Psoas muscle (tissue), 8 donors: ENCODE results near the gene COL27A1. TPM values are rescaled to one million over a fixed set of nuclear protein-coding genes. Genes with fewer than 3 reads are reported as not detected.

Experiments
- ATAC-seq, 4 donors: fragments of 200-7000 bp; cut with Tn5 transposase; one replicate each; pipeline ENCODE4 v1.9.1; 2020; ENCODE audit warnings: moderate library complexity in 3 of 4, mild to moderate bottlenecking in 2 of 4
- DNase-seq, 2 donors: peaks; one replicate each; pipeline ENCODE4 v3.0.0-alpha.2; 2020
- H3K27ac ChIP-seq: fragments of 200-600 bp; one replicate; pipeline ENCODE4 v1.8.0; 2022
- H3K27me3 ChIP-seq, 3 donors: fragments of 200-600 bp in 1 of 3; one replicate each; pipeline versions ENCODE4 v1.6.1 to v1.8.0; 2013 to 2022; ENCODE audit warnings: low read length in 2 of 3, mild to moderate bottlenecking in 2 of 3, moderate library complexity in 1 of 3; ENCODE audit not compliant: insufficient read depth in 3 of 3
- H3K36me3 ChIP-seq, 2 donors: fragments of 200-600 bp in 1 of 2; one replicate each; pipeline versions ENCODE4 v1.6.1 to v1.8.0; 2013 to 2022; ENCODE audit warnings: low read depth in 1 of 2, mild to moderate bottlenecking in 1 of 2, moderate library complexity in 1 of 2; ENCODE audit not compliant: insufficient read depth in 1 of 2
- H3K4me1 ChIP-seq: fragments of 200-600 bp; one replicate; pipeline ENCODE4 v1.8.0; 2022
- H3K4me3 ChIP-seq: fragments of 200-600 bp; one replicate; pipeline ENCODE4 v1.8.0; 2022; ENCODE audit warnings: mild to moderate bottlenecking
- H3K9me3 ChIP-seq: fragments of 200-600 bp; one replicate; pipeline ENCODE4 v1.8.0; 2022
- WGBS, 3 donors: extraction: QIAGEN DNeasy Blood & Tissue Kit; methylation state at CpG; one replicate each; pipeline versions ENCODE4 v1.1.6 to v1.1.7; 2013; 5-methylcytosine and 5-hydroxymethylcytosine counted together
- intact Hi-C, 2 donors: fragments of 100-400 bp; cut with DNase I; formaldehyde crosslinking; loops; one replicate each; pipeline versions ENCODE4 v1.11.0 to v1.14.2; 2022
- polyA plus RNA-seq, 3 donors: library from polyadenylated mRNA; stranded (reverse); fragments of 200-250 nt; gene quantifications; one replicate each; pipeline ENCODE4 v1.2.3, GENCODE V29; 2013
- total RNA-seq, 4 donors: library from RNA; stranded (reverse); fragmentation: NEBNext Ultra II Directional in 2 of 4; extraction: Animal tissue kit (Norgen Biotek cat#: 25700) in 2 of 4; gene quantifications; one replicate each; pipeline versions ENCODE4 v1.2.1 to v1.2.4, GENCODE V29; 2021 to 2023
- TF ChIP-seq, protein P1 (sequence below): fragments of 200-600 bp; IDR thresholded peaks from one replicate; pipeline ENCODE4 v1.8.0; 2022; ENCODE audit warnings: antibody characterized with exemption
- donor health status: healthy with polysubstance abuse.
- donor health status: DM: no; HTN: no; CAD: no; lungs with moderate emphysema.
- donor health status: Bipolar disorder and iron deficiency.
- donor health status: healthy.
- donor health status: DM: yes; HTN: yes; CAD: no.
- donor health status: DM: no; HTN: no; CAD: no.
- donor health status: DM: no; HTN: no; CAD: no.
- donor health status: DM: yes; HTN: yes; CAD: no.

COL27A1 gene
- total and polyA plus RNA-seq, 7 donors = 1.1 to 8.5 (median 3.9) TPM

DNA sequence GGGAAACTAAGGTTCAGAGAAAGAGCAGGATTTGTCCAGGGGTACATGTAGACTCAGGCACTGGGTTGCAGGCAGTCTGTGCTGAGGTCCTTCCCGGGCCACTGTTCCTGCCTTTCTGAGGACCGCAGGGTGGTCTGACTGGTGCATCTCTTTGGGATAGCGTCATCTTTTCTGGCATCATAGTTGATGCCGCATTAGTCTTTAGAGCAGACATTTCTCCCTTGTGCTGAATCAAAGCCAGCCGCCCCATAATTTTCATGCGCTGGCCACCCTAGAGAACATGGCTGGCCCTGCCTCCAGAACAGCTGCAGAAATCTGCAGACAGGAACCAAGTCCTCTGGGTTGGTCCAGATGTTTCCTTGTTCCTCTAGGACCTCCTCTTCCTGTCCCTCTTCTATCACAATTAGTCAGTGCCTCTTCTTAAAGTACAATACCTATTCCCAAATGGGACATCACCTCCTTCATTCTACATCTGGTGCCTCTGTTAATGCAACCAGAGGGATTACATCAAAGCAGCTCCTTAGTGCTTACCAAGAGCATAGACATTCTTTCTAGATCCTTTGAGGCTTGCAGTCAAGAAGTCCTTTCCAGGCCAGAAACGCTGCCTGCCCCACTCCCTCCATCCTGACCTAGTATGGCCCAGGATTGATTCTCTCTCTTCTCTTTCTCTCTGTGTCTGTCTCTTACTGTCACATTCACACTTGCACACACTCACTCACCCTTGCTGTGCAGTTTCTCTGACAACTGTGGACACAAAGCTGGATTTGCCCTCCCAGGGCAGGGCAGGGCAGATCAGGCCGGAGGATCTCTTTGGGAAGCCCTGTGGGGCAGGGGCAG lies 125.5 kb downstream of the COL27A1 start:
- peaks cover 14% of the 10 kb centered on the region for H3K4me1 ChIP-seq
- H3K27me3 ChIP-seq = no peaks in the 10 kb centered on the region
- intact Hi-C loops = no loop called here
- DNase-seq = peak in 1 of 2 donors; percentile 50
- no peaks in the 10 kb centered on the region for H3K9me3 ChIP-seq
- no peak for ATAC-seq
- TF ChIP-seq, protein P1, sequence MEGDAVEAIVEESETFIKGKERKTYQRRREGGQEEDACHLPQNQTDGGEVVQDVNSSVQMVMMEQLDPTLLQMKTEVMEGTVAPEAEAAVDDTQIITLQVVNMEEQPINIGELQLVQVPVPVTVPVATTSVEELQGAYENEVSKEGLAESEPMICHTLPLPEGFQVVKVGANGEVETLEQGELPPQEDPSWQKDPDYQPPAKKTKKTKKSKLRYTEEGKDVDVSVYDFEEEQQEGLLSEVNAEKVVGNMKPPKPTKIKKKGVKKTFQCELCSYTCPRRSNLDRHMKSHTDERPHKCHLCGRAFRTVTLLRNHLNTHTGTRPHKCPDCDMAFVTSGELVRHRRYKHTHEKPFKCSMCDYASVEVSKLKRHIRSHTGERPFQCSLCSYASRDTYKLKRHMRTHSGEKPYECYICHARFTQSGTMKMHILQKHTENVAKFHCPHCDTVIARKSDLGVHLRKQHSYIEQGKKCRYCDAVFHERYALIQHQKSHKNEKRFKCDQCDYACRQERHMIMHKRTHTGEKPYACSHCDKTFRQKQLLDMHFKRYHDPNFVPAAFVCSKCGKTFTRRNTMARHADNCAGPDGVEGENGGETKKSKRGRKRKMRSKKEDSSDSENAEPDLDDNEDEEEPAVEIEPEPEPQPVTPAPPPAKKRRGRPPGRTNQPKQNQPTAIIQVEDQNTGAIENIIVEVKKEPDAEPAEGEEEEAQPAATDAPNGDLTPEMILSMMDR = no peak
- H3K27ac ChIP-seq = no peak overlapping the region
- H3K4me3 ChIP-seq = no peak overlapping the region
- peaks cover 0 to 6% of the 10 kb centered on the region in 2 donors for H3K36me3 ChIP-seq
- 52 to 60% (median 55%) methylated on average over 8 of the region's 8 CpGs for WGBS, 3 donors

- peaks cover 0 to 6% of the 10 kb centered on the region in 2 donors for H3K36me3 ChIP-seq
- no peak overlapping the region for H3K4me3 ChIP-seq
- peaks cover 13% of the 10 kb centered on the region for H3K4me1 ChIP-seq
- WGBS, 3 donors = 64 to 70% (median 70%) methylated on average over 12 of the region's 12 CpGs
- H3K9me3 ChIP-seq = no peaks in the 10 kb centered on the region
- ATAC-seq (no peak), DNase-seq (peak; percentile 33 to 66)
- H3K27me3 ChIP-seq = no peaks in the 10 kb centered on the region
- intact Hi-C loops = no loop called here
- TF ChIP-seq, protein P1 = no peak
- no peak overlapping the region for H3K27ac ChIP-seq
These were observed 126.3 kb downstream of the COL27A1 start for GRCh38 chr9:114281473-114282103.

- Histone ChIP-seq H3K27ac (no peak overlapping the region), H3K27me3 (no peaks in the 10 kb centered on the region), H3K9me3 (no peaks in the 10 kb centered on the region), H3K4me1 (peaks cover 8% of the 10 kb centered on the region), H3K4me3 (no peak overlapping the region), H3K36me3 (peaks cover 0 to 6% of the 10 kb centered on the region in 2 donors)
- WGBS, 3 donors = 90 to 94% (median 92%) methylated on average over 10 of the region's 10 CpGs
- DNase-seq (peak in 1 of 2 donors; percentile 32), ATAC-seq (no peak)
- intact Hi-C loops = no loop called here
- TF ChIP-seq, protein P1 = no peak
These were observed 126.8 kb downstream of the COL27A1 start for GRCh38 chr9:114282104-114282485.

GRCh38 chr9:114282507-114282906 lies 127.2 kb downstream of the COL27A1 start:
- Histone ChIP-seq H3K27ac (no peak overlapping the region), H3K36me3 (peaks cover 0 to 6% of the 10 kb centered on the region in 2 donors), H3K4me3 (no peak overlapping the region), H3K27me3 (no peaks in the 10 kb centered on the region), H3K4me1 (peaks cover 3% of the 10 kb centered on the region), H3K9me3 (no peaks in the 10 kb centered on the region)
- no peak for ATAC-seq
- 86 to 91% (median 89%) methylated on average over 6 of the region's 6 CpGs for WGBS, 3 donors
- DNase-seq = peak in 1 of 2 donors; percentile 4
- TF ChIP-seq, protein P1 = no peak
- intact Hi-C loops = no loop called here
